Measurements from ENCODE around the gene OSER1. TPM values are rescaled to one million over a fixed set of nuclear protein-coding genes. Genes with fewer than 3 reads are reported as not detected.

The OSER1 gene
- polyA plus RNA-seq, 1 of the 3 experiments (the other 2 are of a cell fraction) = 22.3 TPM

DNA sequence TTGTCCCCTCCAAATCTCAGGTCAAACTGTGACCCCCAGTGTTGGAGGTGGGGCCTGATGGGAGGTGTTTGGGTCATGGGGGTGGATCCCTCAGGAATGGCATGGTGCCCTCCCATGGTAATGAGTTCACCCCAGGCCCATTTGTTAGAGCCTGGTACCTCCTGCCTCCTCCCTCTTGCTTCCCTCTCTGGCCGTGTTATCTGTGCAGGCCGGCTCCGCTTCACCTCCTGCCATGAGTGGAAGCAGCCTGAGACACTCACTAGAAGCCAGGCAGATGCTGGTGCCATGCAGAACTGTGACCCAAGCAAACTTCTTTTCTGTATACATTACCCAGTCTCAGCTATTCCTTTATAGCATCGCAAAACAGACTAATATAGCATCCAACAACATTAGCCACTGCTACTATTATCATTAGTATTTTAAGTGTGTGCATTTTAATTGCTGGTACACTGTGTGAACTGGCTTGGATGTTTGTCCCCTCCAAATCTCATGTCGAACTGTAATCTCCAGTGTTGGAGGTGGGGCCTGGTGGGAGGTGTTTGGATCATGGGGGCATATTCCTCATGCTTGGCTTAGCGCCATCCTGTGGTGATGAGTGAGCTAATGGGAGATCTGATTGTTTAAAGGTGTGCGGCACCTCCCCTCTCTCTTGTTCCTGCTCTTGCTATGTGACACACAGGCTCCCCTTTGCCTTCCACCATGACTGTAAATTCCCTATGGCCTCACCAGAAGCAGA is 12.2 kb upstream of the OSER1 start:
- Histone ChIP-seq H3K79me2 (ENCODE audit: insufficient read depth) (no peaks in the 10 kb centered on the region), H3K9me2 (no peaks in the 10 kb centered on the region), H2AFZ (ENCODE audit: low read depth) (no peak overlapping the region), H4K20me1 (ENCODE audit: insufficient read depth) (no peaks in the 10 kb centered on the region), H3K27me3 (ENCODE audit: insufficient read depth) (no peaks in the 10 kb centered on the region), H3F3A (replicated peaks; ENCODE audit: insufficient read depth) (no peaks in the 10 kb centered on the region), H3K9me3 (no peaks in the 10 kb centered on the region), H3K9ac (no peak overlapping the region), H3K4me1 (ENCODE audit: control insufficient read depth in 1 of 2, insufficient read depth in 2 of 2, low read depth in 1 of 2, low read length in 1 of 2) (peaks cover 0 to 12% of the 10 kb centered on the region in 2 experiments; a peak in 1 of 4 replicates), H3K36me3 (replicated peaks in 1 of 2; ENCODE audit: control insufficient read depth in 1 of 2, insufficient read depth in 2 of 2, low read length in 1 of 2) (no peaks in the 10 kb centered on the region), H3K27ac (ENCODE audit: low read depth in 2 of 2, low read length in 1 of 2) (no peak overlapping the region), H3K4me2 (no peak overlapping the region), H3K4me3 (ENCODE audit: low read depth in 2 of 2, low read length in 1 of 2) (peak overlapping the region in 1 of 2 experiments; percentile 33; a peak in 1 of 4 replicates)
- 83% methylated on average over 7 of the region's 7 CpGs for WGBS (ENCODE audit: low lambda C conversion rate)
- ChIA-PET POLR2A (no interaction called here), CTCF (interaction anchor here (0.6 to 5.9 kb wide), 3 partner anchors 8 to 444 kb away, joined by 3 to 42 read pairs (median 34); partner anchors contain the start of gene FITM2)
- DNase-seq = no peak
- TF ChIP-seq ELF1 (IDR thresholded peaks at IDR 0.05) (no peak), SMC3 (IDR thresholded peaks at IDR 0.05; ENCODE audit: low read depth, low read length) (no peak), TAF1 (IDR thresholded peaks at IDR 0.05; ENCODE audit: borderline replicate concordance, low read depth, low read length) (no peak), EP300 (IDR thresholded peaks at IDR 0.05; ENCODE audit: borderline replicate concordance in 1 of 2, low read depth in 1 of 2, low read length in 1 of 2) (no peak), MXI1 (IDR thresholded peaks at IDR 0.05; ENCODE audit: low read depth, low read length) (no peak), TCF12 (IDR thresholded peaks at IDR 0.05) (no peak)
- TF ChIP-seq, protein P1, sequence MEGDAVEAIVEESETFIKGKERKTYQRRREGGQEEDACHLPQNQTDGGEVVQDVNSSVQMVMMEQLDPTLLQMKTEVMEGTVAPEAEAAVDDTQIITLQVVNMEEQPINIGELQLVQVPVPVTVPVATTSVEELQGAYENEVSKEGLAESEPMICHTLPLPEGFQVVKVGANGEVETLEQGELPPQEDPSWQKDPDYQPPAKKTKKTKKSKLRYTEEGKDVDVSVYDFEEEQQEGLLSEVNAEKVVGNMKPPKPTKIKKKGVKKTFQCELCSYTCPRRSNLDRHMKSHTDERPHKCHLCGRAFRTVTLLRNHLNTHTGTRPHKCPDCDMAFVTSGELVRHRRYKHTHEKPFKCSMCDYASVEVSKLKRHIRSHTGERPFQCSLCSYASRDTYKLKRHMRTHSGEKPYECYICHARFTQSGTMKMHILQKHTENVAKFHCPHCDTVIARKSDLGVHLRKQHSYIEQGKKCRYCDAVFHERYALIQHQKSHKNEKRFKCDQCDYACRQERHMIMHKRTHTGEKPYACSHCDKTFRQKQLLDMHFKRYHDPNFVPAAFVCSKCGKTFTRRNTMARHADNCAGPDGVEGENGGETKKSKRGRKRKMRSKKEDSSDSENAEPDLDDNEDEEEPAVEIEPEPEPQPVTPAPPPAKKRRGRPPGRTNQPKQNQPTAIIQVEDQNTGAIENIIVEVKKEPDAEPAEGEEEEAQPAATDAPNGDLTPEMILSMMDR (IDR thresholded peaks at IDR 0.05) = peak; percentile 17; the same call in 1 of the 2 replicates

DNA sequence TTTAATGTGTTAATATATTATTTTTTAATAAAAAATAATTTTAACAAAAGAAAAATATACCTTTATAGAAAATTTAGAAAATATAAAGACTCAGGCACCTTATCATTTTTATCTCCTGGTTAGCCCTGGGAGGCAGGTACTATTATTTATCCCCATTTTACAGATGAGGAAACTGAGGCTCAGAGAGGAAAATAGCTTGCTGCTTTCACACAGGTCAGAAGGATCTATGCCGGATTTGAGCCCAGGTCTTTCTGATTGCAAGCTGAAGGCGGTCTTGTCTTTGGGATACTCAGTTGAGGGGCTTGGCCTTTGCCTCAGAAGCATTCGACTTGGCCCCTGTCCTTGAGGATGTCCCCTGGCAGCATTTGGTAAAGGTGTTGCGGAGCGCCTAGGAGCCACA is 11.5 kb upstream of the OSER1 start:
- ChIA-PET POLR2A (no interaction called here), CTCF (interaction anchor here (0.6 to 5.9 kb wide), 6 partner anchors 9 to 445 kb away, joined by 3 to 42 read pairs (median 3); partner anchors contain the start of gene FITM2)
- 92% methylated on average over 5 of the region's 5 CpGs for WGBS (ENCODE audit: low lambda C conversion rate)
- Histone ChIP-seq H3K9me2 (no peaks in the 10 kb centered on the region), H3K9ac (no peak overlapping the region), H3K27me3 (ENCODE audit: insufficient read depth) (no peaks in the 10 kb centered on the region), H3K4me3 (ENCODE audit: low read depth in 2 of 2, low read length in 1 of 2) (no peak overlapping the region), H4K20me1 (ENCODE audit: insufficient read depth) (no peaks in the 10 kb centered on the region), H2AFZ (ENCODE audit: low read depth) (no peak overlapping the region), H3K27ac (ENCODE audit: low read depth in 2 of 2, low read length in 1 of 2) (no peak overlapping the region), H3K9me3 (no peaks in the 10 kb centered on the region), H3K4me2 (no peak overlapping the region), H3F3A (replicated peaks; ENCODE audit: insufficient read depth) (no peaks in the 10 kb centered on the region), H3K4me1 (ENCODE audit: control insufficient read depth in 1 of 2, insufficient read depth in 2 of 2, low read depth in 1 of 2, low read length in 1 of 2) (peaks cover 0 to 12% of the 10 kb centered on the region in 2 experiments; a peak in 1 of 4 replicates), H3K79me2 (ENCODE audit: insufficient read depth) (no peaks in the 10 kb centered on the region), H3K36me3 (replicated peaks in 1 of 2; ENCODE audit: control insufficient read depth in 1 of 2, insufficient read depth in 2 of 2, low read length in 1 of 2) (no peaks in the 10 kb centered on the region)
- DNase-seq = no peak
- TF ChIP-seq MEF2A (IDR thresholded peaks at IDR 0.05; ENCODE audit: borderline replicate concordance, low read depth) (no peak), TCF12 (IDR thresholded peaks at IDR 0.05) (no peak), RAD21 (IDR thresholded peaks at IDR 0.05; ENCODE audit: low read length) (no peak), ELF1 (IDR thresholded peaks at IDR 0.05) (no peak), GATA2 (CRISPR knock-in tag; IDR thresholded peaks at IDR 0.05) (no peak), NRF1 (IDR thresholded peaks at IDR 0.05; ENCODE audit: low read depth, low read length) (no peak), FOXM1 (IDR thresholded peaks at IDR 0.05; ENCODE audit: low read depth) (no peak), RXRA (IDR thresholded peaks at IDR 0.05; ENCODE audit: borderline replicate concordance, low read depth) (no peak)
- TF ChIP-seq, protein P2, sequence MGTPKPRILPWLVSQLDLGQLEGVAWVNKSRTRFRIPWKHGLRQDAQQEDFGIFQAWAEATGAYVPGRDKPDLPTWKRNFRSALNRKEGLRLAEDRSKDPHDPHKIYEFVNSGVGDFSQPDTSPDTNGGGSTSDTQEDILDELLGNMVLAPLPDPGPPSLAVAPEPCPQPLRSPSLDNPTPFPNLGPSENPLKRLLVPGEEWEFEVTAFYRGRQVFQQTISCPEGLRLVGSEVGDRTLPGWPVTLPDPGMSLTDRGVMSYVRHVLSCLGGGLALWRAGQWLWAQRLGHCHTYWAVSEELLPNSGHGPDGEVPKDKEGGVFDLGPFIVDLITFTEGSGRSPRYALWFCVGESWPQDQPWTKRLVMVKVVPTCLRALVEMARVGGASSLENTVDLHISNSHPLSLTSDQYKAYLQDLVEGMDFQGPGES (IDR thresholded peaks at IDR 0.05; ENCODE audit: low read depth, low read length) = no peak
- TF ChIP-seq, protein P3, sequence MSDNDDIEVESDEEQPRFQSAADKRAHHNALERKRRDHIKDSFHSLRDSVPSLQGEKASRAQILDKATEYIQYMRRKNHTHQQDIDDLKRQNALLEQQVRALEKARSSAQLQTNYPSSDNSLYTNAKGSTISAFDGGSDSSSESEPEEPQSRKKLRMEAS (IDR thresholded peaks at IDR 0.05; ENCODE audit: low read depth) = no peak
- TF ChIP-seq, protein P4, sequence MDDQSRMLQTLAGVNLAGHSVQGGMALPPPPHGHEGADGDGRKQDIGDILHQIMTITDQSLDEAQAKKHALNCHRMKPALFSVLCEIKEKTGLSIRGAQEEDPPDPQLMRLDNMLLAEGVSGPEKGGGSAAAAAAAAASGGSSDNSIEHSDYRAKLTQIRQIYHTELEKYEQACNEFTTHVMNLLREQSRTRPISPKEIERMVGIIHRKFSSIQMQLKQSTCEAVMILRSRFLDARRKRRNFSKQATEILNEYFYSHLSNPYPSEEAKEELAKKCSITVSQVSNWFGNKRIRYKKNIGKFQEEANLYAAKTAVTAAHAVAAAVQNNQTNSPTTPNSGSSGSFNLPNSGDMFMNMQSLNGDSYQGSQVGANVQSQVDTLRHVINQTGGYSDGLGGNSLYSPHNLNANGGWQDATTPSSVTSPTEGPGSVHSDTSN (IDR thresholded peaks at IDR 0.05) = no peak
- TF ChIP-seq, protein P5, sequence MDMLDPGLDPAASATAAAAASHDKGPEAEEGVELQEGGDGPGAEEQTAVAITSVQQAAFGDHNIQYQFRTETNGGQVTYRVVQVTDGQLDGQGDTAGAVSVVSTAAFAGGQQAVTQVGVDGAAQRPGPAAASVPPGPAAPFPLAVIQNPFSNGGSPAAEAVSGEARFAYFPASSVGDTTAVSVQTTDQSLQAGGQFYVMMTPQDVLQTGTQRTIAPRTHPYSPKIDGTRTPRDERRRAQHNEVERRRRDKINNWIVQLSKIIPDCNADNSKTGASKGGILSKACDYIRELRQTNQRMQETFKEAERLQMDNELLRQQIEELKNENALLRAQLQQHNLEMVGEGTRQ (IDR thresholded peaks at IDR 0.05; ENCODE audit: borderline replicate concordance, low read depth, low read length) = no peak
- TF ChIP-seq, protein P6, sequence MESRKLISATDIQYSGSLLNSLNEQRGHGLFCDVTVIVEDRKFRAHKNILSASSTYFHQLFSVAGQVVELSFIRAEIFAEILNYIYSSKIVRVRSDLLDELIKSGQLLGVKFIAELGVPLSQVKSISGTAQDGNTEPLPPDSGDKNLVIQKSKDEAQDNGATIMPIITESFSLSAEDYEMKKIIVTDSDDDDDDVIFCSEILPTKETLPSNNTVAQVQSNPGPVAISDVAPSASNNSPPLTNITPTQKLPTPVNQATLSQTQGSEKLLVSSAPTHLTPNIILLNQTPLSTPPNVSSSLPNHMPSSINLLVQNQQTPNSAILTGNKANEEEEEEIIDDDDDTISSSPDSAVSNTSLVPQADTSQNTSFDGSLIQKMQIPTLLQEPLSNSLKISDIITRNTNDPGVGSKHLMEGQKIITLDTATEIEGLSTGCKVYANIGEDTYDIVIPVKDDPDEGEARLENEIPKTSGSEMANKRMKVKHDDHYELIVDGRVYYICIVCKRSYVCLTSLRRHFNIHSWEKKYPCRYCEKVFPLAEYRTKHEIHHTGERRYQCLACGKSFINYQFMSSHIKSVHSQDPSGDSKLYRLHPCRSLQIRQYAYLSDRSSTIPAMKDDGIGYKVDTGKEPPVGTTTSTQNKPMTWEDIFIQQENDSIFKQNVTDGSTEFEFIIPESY (IDR thresholded peaks at IDR 0.05; ENCODE audit: borderline replicate concordance, low read depth) = no peak
- TF ChIP-seq, protein P7, sequence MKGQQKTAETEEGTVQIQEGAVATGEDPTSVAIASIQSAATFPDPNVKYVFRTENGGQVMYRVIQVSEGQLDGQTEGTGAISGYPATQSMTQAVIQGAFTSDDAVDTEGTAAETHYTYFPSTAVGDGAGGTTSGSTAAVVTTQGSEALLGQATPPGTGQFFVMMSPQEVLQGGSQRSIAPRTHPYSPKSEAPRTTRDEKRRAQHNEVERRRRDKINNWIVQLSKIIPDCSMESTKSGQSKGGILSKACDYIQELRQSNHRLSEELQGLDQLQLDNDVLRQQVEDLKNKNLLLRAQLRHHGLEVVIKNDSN (IDR thresholded peaks at IDR 0.05; ENCODE audit: borderline replicate concordance, low read depth) = no peak

Measured in SK-N-SH (cell line).